Tibial nerve (tissue), 3 donors: Measurements from ENCODE around the gene CTNNA2.

Source experiments
- POLR2A ChIP-seq, 2 donors: fragments of 450-650 bp; IDR thresholded peaks; one replicate each; pipeline ENCODE4 v1.6.1; 2017; ENCODE audit warnings: antibody characterized with exemption in 2 of 2, mild to moderate bottlenecking in 2 of 2, moderate library complexity in 2 of 2
- TF ChIP-seq, protein P1 (sequence below), 5 experiments: fragments of 200-600 bp in 3 of 5; fragments of 450-650 bp in 2 of 5; sonication (generic) in 3 of 5; IDR thresholded peaks; one replicate each; pipeline ENCODE4 v1.5.1; 2016 to 2019; ENCODE audit warnings: antibody characterized with exemption in 5 of 5, mild to moderate bottlenecking in 3 of 5, moderate library complexity in 2 of 5

DNA sequence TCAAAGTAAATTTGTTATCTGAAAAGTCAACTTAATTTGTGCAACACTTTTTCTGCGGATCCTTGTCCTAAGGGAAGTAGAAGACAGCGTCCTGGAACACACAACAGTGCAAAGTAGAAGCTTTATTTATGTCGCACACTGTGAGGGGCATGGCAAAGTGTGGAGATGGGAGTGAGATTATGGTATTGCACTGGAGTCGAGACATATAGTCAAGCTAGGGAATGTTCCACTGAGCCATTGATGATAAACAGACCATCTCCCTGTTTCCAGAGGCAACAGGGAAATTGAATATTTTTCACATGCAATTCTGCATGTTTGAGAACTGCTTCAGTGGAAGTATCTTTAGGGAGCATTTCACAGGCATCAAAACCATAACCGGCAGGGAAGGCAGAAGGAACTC, 745.5 kb downstream of the CTNNA2 start:
- TF ChIP-seq, protein P1, sequence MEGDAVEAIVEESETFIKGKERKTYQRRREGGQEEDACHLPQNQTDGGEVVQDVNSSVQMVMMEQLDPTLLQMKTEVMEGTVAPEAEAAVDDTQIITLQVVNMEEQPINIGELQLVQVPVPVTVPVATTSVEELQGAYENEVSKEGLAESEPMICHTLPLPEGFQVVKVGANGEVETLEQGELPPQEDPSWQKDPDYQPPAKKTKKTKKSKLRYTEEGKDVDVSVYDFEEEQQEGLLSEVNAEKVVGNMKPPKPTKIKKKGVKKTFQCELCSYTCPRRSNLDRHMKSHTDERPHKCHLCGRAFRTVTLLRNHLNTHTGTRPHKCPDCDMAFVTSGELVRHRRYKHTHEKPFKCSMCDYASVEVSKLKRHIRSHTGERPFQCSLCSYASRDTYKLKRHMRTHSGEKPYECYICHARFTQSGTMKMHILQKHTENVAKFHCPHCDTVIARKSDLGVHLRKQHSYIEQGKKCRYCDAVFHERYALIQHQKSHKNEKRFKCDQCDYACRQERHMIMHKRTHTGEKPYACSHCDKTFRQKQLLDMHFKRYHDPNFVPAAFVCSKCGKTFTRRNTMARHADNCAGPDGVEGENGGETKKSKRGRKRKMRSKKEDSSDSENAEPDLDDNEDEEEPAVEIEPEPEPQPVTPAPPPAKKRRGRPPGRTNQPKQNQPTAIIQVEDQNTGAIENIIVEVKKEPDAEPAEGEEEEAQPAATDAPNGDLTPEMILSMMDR (IDR thresholded peaks at IDR 0.05), result no peak
- TF ChIP-seq POLR2A (IDR thresholded peaks at IDR 0.05), result no peak
